K562 (cell line): ENCODE results near the gene CCDC97. TPM values are rescaled to one million over a fixed set of nuclear protein-coding genes. Genes with fewer than 3 reads are reported as not detected.

Source experiments
- BRD9 ChIP-seq: fragments of 450-650 bp; IDR thresholded peaks from 2 replicates; pipeline ENCODE4 v1.6.1; 2018; ENCODE audit warnings: low read depth; ENCODE audit not compliant: partially characterized antibody
- CREB1 ChIP-seq, 2 experiments: sonication (generic) in 1 of 2; formaldehyde crosslinking in 1 of 2; IDR thresholded peaks; 2 replicates each; pipeline versions ENCODE4 v1.6.1 to v1.8.0; 2012 to 2022; ENCODE audit warnings: inconsistent platforms in 1 of 2, mild to moderate bottlenecking in 1 of 2, missing genetic modification reagents in 1 of 2, moderate library complexity in 1 of 2
- CXXC5 ChIP-seq: fragments of 250-450 bp; sonication (Bioruptor Pico); IDR thresholded peaks from 2 replicates; pipeline ENCODE4 v1.8.0; 2022; ENCODE audit warnings: inconsistent platforms, mild to moderate bottlenecking, moderate library complexity
- FOSL1 ChIP-seq: fragments of 200-800 bp; sonication (Bioruptor generic); conservative IDR thresholded peaks from 2 replicates; pipeline ENCODE4 v1.6.1; 2016; ENCODE audit warnings: missing genetic modification characterization, missing compliant biosample characterization
- FOXM1 ChIP-seq, 2 experiments: fragments of 450-650 bp in 1 of 2; sonication (generic) in 1 of 2; formaldehyde crosslinking in 1 of 2; IDR thresholded peaks; 2 replicates each; pipeline versions ENCODE4 v1.6.1 to v1.9.0; 2017 to 2022; ENCODE audit warnings: low read depth in 2 of 2, mild to moderate bottlenecking in 2 of 2, missing genetic modification reagents in 1 of 2, moderate library complexity in 1 of 2
- FOXO4 ChIP-seq: fragments of 450-650 bp; formaldehyde crosslinking; IDR thresholded peaks from 2 replicates; pipeline ENCODE4 v1.4.0; 2020; ENCODE audit warnings: mild to moderate bottlenecking, moderate library complexity
- JUN ChIP-seq, 2 experiments: sonication (generic) in 1 of 2; formaldehyde crosslinking in 1 of 2; IDR thresholded peaks; 2 replicates each; pipeline versions ENCODE4 v1.6.1 to v1.8.0; 2012 to 2022; ENCODE audit warnings: borderline replicate concordance in 2 of 2, mild to moderate bottlenecking in 2 of 2, improper control_type of control experiment in 1 of 2, low read depth in 1 of 2, low read length in 1 of 2, missing genetic modification reagents in 1 of 2
- JUND ChIP-seq, 2 experiments: IDR thresholded peaks; 2 replicates in 1 of 2; 3 replicates in 1 of 2; pipeline ENCODE4 v1.6.1; 2011; ENCODE audit warnings: borderline replicate concordance in 2 of 2, low read depth in 2 of 2, low read length in 2 of 2, improper control_type of control experiment in 1 of 2, missing biosample characterization in 1 of 2, missing genetic modification characterization in 1 of 2, missing genetic modification reagents in 1 of 2
- KAT8 ChIP-seq: fragments of 450-650 bp; IDR thresholded peaks from 2 replicates; pipeline ENCODE4 v1.6.1; 2016; ENCODE audit warnings: low read depth, mild to moderate bottlenecking
- MAFK ChIP-seq: IDR thresholded peaks from 2 replicates; pipeline ENCODE4 v1.6.1; 2011; ENCODE audit warnings: low read length, improper control_type of control experiment
- MTA1 ChIP-seq: fragments of 450-650 bp; IDR thresholded peaks from 2 replicates; pipeline ENCODE4 v1.6.1; 2017; ENCODE audit warnings: borderline replicate concordance
- PYGO2 ChIP-seq: fragments of 450-650 bp; IDR thresholded peaks from 2 replicates; pipeline ENCODE4 v1.6.1; 2016; ENCODE audit warnings: mild to moderate bottlenecking, missing genetic modification characterization, moderate library complexity, missing compliant biosample characterization
- RBFOX2 ChIP-seq: fragments of 200-400 bp; formaldehyde crosslinking; IDR thresholded peaks from 2 replicates; pipeline ENCODE4 v1.6.1; 2017; ENCODE audit warnings: low read depth, mild to moderate bottlenecking, low read length, moderate library complexity
- SIN3B ChIP-seq: fragments of 450-650 bp; IDR thresholded peaks from 2 replicates; pipeline ENCODE4 v1.6.1; 2017; ENCODE audit warnings: low read depth, mild to moderate bottlenecking, moderate library complexity
- SPI1 ChIP-seq: IDR thresholded peaks from 2 replicates; pipeline ENCODE4 v1.6.1; 2011; ENCODE audit warnings: low read depth, low read length, control low read depth, borderline replicate concordance
- TAL1 ChIP-seq: fragments of 450-650 bp; IDR thresholded peaks from 2 replicates; pipeline ENCODE4 v1.6.1; 2016; ENCODE audit warnings: mild to moderate bottlenecking
- THRB ChIP-seq: fragments of 450-650 bp; formaldehyde crosslinking; conservative IDR thresholded peaks from 2 replicates; pipeline ENCODE4 v1.4.0; 2022; ENCODE audit warnings: mild to moderate bottlenecking, missing genetic modification characterization
- ZFX ChIP-seq: sonication (generic); formaldehyde crosslinking; IDR thresholded peaks from 2 replicates; pipeline ENCODE4 v1.8.0; 2022; ENCODE audit warnings: mild to moderate bottlenecking, missing genetic modification reagents, moderate library complexity
- ZNF175 ChIP-seq: fragments of 200-800 bp; sonication (Bioruptor generic); IDR thresholded peaks from 2 replicates; pipeline ENCODE4 v1.6.1; 2016; ENCODE audit warnings: low read depth, mild to moderate bottlenecking, missing genetic modification characterization, missing compliant biosample characterization
- ZNF384 ChIP-seq: IDR thresholded peaks from 2 replicates; pipeline ENCODE4 v1.6.1; 2012; ENCODE audit warnings: low read depth, low read length, improper control_type of control experiment
- ZNF644 ChIP-seq: fragments of 200-800 bp; sonication (Bioruptor generic); IDR thresholded peaks from 2 replicates; pipeline ENCODE4 v1.6.1; 2016; ENCODE audit warnings: low read depth, missing genetic modification characterization, missing compliant biosample characterization
- ZNF655 ChIP-seq: fragments of 250-450 bp; sonication (Bioruptor Pico); IDR thresholded peaks from 2 replicates; pipeline ENCODE4 v1.5.0; 2021
- polyA plus RNA-seq, 8 experiments: library from polyadenylated mRNA; depleted of rRNA in 4 of 8; stranded (reverse) in 5 of 8; unstranded in 3 of 8; fragments of >200 nt; fragmentation: Nextera tagmentation in 2 of 8; fragmentation: Illumina TruSeq in 1 of 8; extraction: Ambion mirVana in 2 of 8; extraction: Trizol in 1 of 8; gene quantifications; 2 replicates each; pipeline versions ENCODE4 v1.2.1 to v1.2.3, GENCODE V29; 2011 to 2014; ENCODE audit warnings: inconsistent platforms in 1 of 8, missing spikeins in 1 of 8
- total RNA-seq, 7 experiments: library from RNA; depleted of rRNA in 6 of 7; stranded (reverse); fragments of >200 nt in 6 of 7; fragmentation: Illumina TruSeq in 2 of 7; extraction: Trizol in 2 of 7; gene quantifications; 2 replicates each; pipeline versions ENCODE4 v1.2.1 to v1.2.3, GENCODE V29; 2011 to 2021; ENCODE audit warnings: low replicate concordance in 1 of 7

The CCDC97 gene
- total and polyA plus RNA-seq, 9 of the 15 experiments (the other 6 are each of a cell fraction or from before 2014, with no cell fraction given) = 0.60 to 16.5 (median 7.0) TPM

- TF ChIP-seq FOXM1 (IDR thresholded peaks at IDR 0.05; ENCODE audit: low read depth) (peak; percentile 39; the same call in 1 of the 2 replicates), FOXM1 (CRISPR knock-in tag; IDR thresholded peaks at IDR 0.05; ENCODE audit: low read depth) (no peak), PYGO2 (tag) (no peak), SPI1 (peak; percentile 80), ZNF655 (no peak), ZNF175 (CRISPR knock-in tag) (peak; percentile 46; the same call in 1 of the 2 replicates), SIN3B (no peak), MTA1 (no peak), CXXC5 (CRISPR knock-in tag) (0 out of 2 replicates have a peak, but pooled peaks have one; percentile 34), JUN (IDR thresholded peaks at IDR 0.05; ENCODE audit: borderline replicate concordance, low read depth, low read length) (peak; percentile 82), JUN (CRISPR knock-in tag; IDR thresholded peaks at IDR 0.05; ENCODE audit: borderline replicate concordance) (no peak), CREB1 (IDR thresholded peaks at IDR 0.05) (peak; percentile 34; the same call in 1 of the 2 replicates), CREB1 (CRISPR knock-in tag; IDR thresholded peaks at IDR 0.05) (no peak), BRD9 (no peak), KAT8 (no peak), MAFK (peak; percentile 55), JUND (IDR thresholded peaks at IDR 0.05; ENCODE audit: borderline replicate concordance, low read depth, low read length) (peak; percentile 87), JUND (tag; IDR thresholded peaks at IDR 0.05; ENCODE audit: borderline replicate concordance, low read depth, low read length) (peak; percentile 83; the same call in 1 of the 3 replicates), TAL1 (0 out of 2 replicates have a peak, but pooled peaks have one; percentile 21), THRB (CRISPR knock-in tag) (no peak), ZNF644 (tag) (no peak), ZFX (CRISPR knock-in tag) (peak; percentile 66), FOSL1 (tag) (peak; percentile 96), RBFOX2 (peak; percentile 28; the same call in 1 of the 2 replicates), FOXO4 (CRISPR knock-in tag) (no peak), ZNF384 (peak; percentile 22; the same call in 1 of the 2 replicates)
Observed at GRCh38 chr19:41367848-41368301, 57.9 kb downstream of the CCDC97 start (continued).
